UCSD-AML1 (cell line): Measurements from ENCODE around the gene CD248.
A peak's percentile ranks its signal among the peaks of the same experiment; 100 is the strongest.

Experiments used
- DNase-seq: peaks from one replicate; lab custom pipeline; 2025; ENCODE audit not compliant: unreplicated experiment; lab: John Stamatoyannopoulos, UW

CD248 gene

GRCh38 chr11:66289548-66290329 lies 27.1 kb downstream of the CD248 start:
- peak; percentile 90 for DNase-seq

- peak; percentile 97 for DNase-seq
Observed at GRCh38 chr11:66288671-66289547, 27.9 kb downstream of the CD248 start, which contains the start of gene YIF1A. YIF1A (minus strand) TSS chr11:66289143; CDS start chr11:66288985, 158 bp downstream.

- no peak for DNase-seq
Observed at GRCh38 chr11:66287889-66288670, 28.8 kb downstream of the CD248 start.

GRCh38 chr11:66287211-66287888 lies 29.5 kb downstream of the CD248 start:
- no peak for DNase-seq

GRCh38 chr11:66286699-66287098 lies 30.1 kb downstream of the CD248 start:
- DNase-seq: no peak

- DNase-seq: no peak
Observed at GRCh38 chr11:66285250-66285947, 31.4 kb downstream of the CD248 start.

GRCh38 chr11:66284526-66285078 lies 32.2 kb downstream of the CD248 start:
- no peak for DNase-seq

- DNase-seq: no peak
Observed at GRCh38 chr11:66283461-66284105, 33.3 kb downstream of the CD248 start.

- DNase-seq: peak; percentile 96
Observed at GRCh38 chr11:66282468-66283455, 34.1 kb downstream of the CD248 start.

- no peak for DNase-seq
Observed at GRCh38 chr11:66281776-66282467, 34.9 kb downstream of the CD248 start.

GRCh38 chr11:66281001-66281400 lies 35.8 kb downstream of the CD248 start:
- DNase-seq: no peak

- no peak for DNase-seq
Observed at GRCh38 chr11:66280428-66280827, 36.4 kb downstream of the CD248 start.

- DNase-seq: no peak
Observed at GRCh38 chr11:66279092-66279734, 37.6 kb downstream of the CD248 start.

GRCh38 chr11:66278363-66279091 lies 38.3 kb downstream of the CD248 start:
- no peak for DNase-seq

GRCh38 chr11:66277471-66278362 lies 39.1 kb downstream of the CD248 start, which contains the start of gene CNIH2:
CNIH2 (plus strand) TSS chr11:66278175; CDS start chr11:66278457, 282 bp downstream.
- DNase-seq: peak; percentile 38
